HG02870 (cell line): Measurements from ENCODE around the gene HTR1A.

ENCODE experiments used
- ATAC-seq: cut with Tn5 transposase; IDR thresholded peaks from one replicate; pipeline ENCODE4 v1.9.1; 2021; ENCODE audit warnings: mild to moderate bottlenecking, moderate library complexity; ENCODE audit not compliant: unreplicated experiment

Gene HTR1A

DNA sequence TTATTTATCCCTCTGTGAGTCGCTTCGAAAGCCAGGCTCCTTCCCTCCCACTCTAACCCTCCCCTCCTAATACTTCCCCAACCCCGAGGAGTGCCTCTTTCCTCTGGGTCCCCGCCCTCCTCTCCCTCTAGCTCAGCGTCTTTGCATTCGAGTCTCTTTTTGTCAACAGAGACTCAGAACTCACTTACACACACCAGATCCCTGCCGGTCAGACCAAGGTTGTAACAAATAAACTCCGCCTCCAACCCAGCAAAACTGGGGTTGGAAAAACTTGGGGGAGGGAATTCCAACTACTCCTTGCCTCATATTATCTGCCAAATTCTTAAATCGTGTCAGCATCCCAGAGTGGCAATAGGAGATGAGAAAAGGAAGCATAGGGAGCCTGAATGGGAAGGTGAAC is at the start of gene HTR1A:
HTR1A (minus strand) TSS at position 167 of the 400 bp plus-strand sequence. CDS start 726 bp downstream, outside the sequence.
- no peak for ATAC-seq

DNA sequence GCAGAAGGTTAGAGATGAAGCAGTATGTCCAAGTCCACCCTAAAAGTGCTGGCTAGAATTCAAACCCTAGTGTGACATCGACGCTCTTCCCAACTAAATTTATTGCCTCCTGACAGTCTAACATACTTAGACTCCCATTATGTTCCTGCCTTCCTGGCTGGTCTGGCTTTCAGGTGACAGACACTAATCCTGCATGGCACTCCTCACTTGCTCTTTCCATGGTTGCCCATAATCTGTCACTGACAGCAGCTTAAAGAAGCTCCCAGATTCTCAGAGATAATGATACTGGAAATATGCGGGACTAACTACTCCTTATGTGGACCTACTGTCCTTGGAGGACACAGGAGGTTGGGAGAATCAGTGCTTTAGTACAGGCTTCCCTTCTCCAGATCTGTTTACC is 41.7 kb upstream of the HTR1A start:
- ATAC-seq = no peak

DNA sequence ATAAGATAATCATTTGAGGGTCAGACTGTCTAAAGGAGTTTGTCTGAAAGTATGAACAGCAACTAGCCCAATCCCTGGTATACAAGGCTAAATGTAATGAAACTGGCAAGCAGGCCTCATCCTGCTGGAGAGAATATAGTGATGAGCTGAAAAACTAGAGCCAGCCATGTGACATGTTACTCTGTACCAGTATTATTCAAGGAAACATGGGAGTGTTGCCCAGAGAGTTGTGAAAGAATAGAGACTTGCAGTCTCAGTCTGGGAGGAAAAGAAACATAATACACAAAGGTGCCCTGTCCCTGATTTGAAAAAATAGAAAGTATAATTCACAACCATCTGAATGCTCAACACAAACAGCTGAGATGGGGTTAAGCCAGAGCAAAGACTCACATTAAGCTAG is 37.9 kb upstream of the HTR1A start:
- ATAC-seq = no peak

DNA sequence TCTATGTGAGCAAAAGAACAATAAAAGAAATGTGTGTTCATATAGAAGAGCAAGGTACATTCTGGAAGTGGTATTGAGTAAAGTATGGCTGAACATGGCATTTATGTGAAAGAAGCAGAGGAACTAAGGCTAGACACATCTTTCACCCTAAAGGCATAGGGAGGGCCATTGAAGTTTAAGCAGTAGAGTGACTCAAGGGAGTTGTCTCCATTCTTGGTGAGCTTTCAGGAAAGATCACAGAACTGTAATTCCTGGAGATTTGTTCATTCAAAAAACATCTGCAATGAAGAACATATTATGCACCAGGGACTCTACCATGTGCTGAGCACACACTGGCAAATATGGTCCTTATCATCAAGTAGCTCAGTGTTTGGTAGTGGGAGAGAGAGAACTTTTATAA is 24.8 kb upstream of the HTR1A start:
- no peak for ATAC-seq

GRCh38 chr5:63981864-63982263 is 19.6 kb upstream of the HTR1A start:
- ATAC-seq = no peak

GRCh38 chr5:63963926-63964325 is 1.7 kb upstream of the HTR1A start:
- no peak for ATAC-seq

GRCh38 chr5:63963080-63963735 is 963 bp upstream of the HTR1A start:
- peak; percentile 86 for ATAC-seq

DNA sequence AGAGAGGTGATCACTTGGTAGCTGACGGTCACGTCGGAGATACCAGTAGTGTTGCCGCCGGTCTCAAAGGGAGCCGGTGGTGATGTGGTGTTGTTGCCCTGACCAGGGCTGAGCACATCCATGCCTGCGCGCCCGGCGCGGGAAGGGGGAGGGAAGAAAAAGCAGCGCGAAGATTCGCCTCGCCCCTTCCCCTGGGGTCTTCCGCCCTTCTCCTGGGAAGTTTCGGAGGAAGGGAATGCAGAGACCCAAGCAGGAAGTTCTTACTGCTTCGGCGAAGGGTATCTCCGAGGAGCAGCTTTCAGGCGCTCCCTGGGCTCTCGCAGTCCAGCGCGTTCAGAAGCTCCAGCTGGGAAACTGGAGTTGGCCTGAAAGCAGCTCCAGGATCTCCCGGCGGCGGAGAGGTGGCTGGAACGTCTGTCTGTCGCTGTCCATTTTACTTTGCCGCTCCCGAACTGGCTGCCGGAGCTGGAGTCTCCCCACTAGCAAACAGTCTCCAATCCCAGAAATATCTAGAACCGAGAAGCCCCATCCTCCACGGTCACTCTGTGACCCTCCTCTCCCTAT is 565 bp downstream of the HTR1A start:
- ATAC-seq = no peak

DNA sequence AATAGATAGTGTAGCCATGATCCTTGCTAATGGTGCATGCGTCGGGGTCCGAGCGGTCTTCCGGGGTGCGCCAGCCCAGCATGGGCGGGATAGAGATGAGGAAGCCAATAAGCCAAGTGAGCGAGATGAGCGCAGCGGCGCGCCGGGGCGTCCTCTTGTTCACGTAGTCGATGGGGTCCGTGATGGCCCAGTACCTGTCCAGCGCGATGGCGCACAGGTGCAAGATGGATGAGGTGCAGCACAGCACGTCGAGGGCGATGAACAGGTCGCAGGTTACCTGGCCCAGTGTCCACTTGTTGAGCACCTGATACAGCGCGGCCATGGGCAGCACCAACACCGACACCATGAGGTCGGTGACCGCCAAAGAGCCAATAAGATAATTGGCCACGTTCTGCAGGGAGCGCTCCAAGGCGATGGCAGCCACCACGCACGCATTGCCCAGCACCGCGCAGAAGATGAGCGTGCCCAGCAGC is 1.1 kb downstream of the HTR1A start:
- no peak for ATAC-seq

- no peak for ATAC-seq
Observed at GRCh38 chr5:63960646-63961045, 1.6 kb downstream of the HTR1A start.

DNA sequence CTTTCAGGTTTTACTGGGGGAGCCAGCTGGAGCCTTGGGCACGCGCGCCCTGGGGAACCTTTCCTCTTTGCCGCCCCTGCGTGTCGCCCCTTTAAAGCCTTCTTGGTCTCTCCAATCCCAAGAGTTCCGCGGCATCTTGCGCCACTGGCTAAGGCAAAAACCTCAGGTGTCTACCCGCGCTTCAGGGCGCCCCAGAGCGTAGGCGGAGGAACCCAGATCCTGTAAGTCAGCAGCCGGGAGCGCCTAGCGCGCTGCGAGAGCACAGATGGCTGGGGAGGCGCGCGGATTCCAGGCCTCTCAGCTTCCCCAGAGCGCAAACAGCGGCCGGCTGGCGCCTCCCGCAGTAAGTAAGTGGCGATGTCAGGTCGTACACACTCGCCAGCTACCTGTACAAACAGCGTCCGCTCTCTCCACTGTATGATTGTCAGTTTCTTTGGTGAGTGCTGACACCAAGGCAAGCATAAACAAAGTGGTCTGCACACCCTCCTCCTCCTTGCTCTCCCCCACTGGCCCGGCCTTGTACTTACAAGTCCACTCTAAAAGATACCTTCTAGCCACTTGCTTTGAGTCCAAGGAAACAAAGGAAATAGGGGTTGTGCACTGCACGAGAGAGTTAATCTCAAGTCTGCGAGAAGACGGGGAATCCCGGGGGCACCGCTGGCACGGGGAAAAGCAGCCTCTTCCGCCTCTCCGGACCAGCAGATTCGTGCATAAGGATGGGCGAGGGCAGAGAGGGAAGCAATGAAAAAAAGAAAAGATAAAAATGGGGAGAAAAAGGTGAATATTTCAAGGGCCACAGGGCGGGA is 2.9 kb downstream of the HTR1A start:
- no peak for ATAC-seq

- no peak for ATAC-seq
Observed at GRCh38 chr5:63958654-63959053, 3.6 kb downstream of the HTR1A start.

GRCh38 chr5:63957617-63958016 is 4.6 kb downstream of the HTR1A start:
- no peak for ATAC-seq

DNA sequence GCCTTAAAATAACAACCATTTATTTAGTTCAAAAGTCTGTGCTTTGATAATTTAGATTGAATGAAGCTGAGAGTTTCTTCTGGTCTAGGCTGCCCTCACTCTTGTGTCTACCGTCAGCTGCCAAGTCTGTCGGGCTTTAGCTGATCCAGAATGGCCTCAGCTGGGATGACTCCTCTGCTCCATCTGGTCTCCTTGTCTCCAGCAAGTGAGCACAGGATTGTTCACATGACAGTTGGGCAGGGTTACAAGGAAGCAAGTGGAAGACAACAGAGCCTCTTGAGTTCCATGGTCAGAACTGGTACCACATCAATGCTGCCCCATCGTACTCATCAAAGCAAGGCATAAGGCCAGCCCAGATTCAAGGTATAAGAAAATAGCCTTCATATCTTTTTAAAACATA is 9.0 kb downstream of the HTR1A start:
- ATAC-seq = no peak

GRCh38 chr5:63935103-63935502 is 27.1 kb downstream of the HTR1A start:
- ATAC-seq = no peak

DNA sequence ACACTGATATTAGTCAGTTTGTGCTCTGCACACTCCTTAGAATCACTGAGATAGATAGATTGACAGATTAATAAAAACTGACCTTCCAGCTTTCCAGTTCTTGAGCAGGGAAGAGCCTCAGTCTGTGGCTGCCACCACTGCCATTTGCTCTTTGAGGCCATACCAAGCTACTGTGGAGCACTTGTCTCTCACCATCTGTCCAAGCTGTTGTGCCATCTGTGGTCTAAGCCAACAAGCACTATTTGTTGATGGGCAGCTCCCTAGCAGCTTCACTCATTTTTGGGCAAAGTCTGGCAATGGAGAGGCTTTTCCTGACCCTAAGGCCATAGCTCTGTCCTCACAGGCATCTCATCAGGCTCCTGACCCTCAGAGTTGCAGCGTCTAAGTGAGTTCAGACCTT is 30.4 kb downstream of the HTR1A start:
- no peak for ATAC-seq

- ATAC-seq = no peak
Observed at GRCh38 chr5:63928451-63928850, 33.8 kb downstream of the HTR1A start.

DNA sequence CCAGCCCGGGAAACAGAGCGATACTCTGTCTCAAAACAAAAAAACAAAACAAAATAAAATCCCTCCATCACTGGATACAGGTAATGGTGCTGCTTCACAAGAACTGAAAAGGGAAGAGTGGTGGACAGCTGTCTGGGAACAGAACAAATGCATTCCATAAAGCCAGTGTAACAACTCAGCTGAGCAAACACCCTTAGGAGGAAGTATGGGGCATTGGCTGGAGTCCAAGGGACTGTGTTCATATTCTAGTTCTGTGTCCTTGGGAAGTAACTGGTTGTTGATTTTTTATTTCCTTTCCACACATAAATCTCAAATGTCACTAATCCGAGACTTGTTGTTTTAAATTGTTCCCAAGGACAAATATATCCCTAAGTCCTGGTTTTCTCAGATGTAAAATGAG is 38.3 kb downstream of the HTR1A start:
- no peak for ATAC-seq

DNA sequence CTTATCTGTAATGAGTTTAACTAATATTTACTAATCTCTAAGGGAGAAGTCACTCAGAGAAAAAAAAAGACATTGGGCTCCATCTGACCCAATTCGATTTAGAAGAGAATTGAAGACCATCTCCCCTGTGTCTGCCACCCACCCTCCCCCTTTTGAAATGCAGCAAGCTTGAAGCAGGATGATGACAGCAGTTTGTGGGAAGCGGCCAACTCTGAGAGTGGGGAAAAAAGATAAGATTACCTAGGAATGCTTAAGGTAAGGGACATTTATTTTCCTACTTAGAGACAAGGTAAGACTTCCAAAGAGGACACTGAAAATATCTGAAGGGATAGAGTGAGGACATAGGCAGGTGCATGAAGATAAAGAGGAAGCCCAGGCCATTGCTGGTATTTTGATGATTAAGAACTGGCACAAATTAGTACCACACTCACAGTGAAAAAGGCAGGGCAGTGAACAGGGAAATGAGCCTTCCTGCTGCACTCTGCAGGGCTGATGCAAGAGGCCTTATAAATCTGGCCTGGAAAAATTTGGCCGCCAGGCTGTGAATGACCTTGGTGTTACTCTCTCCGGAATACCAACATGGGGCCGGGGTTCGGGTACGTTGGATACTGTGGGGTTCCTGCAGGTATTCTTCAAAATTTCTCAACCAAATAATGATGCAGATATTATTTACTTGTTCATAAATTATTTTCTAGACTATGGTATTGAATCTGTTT is 42.3 kb downstream of the HTR1A start:
- no peak for ATAC-seq

- no peak for ATAC-seq
Observed at GRCh38 chr5:63916786-63917185, 45.5 kb downstream of the HTR1A start.

GRCh38 chr5:63911871-63912270 is 50.4 kb downstream of the HTR1A start:
- ATAC-seq = no peak
